Sigmoid colon (tissue), 7 donors: ENCODE data around the gene ETV3. TPM values are rescaled to one million over a fixed set of nuclear protein-coding genes. Genes with fewer than 3 reads are reported as not detected.
A peak's percentile ranks its signal among the peaks of the same experiment; 100 is the strongest.

Experiments used
- DNase-seq: peaks from one replicate; pipeline ENCODE4 v3.0.0-alpha.2; 2019
- H3K27ac ChIP-seq, 4 donors: fragments of 200-600 bp; sonication (generic); one replicate each; pipeline ENCODE4 v1.5.1; 2016 to 2019; ENCODE audit warnings: mild to moderate bottlenecking in 1 of 4
- H3K27me3 ChIP-seq, 3 donors: fragments of 200-600 bp; sonication (generic); one replicate each; pipeline ENCODE4 v1.5.1; 2019; ENCODE audit warnings: mild to moderate bottlenecking in 1 of 3
- H3K36me3 ChIP-seq, 4 donors: fragments of 200-600 bp; sonication (generic); one replicate each; pipeline ENCODE4 v1.5.1; 2016 to 2019
- H3K4me1 ChIP-seq, 4 donors: fragments of 200-600 bp; sonication (generic); one replicate each; pipeline ENCODE4 v1.5.1; 2017 to 2019
- H3K4me3 ChIP-seq, 4 donors: fragments of 200-600 bp; sonication (generic); one replicate each; pipeline ENCODE4 v1.5.1; 2017 to 2019; ENCODE audit warnings: mild to moderate bottlenecking in 2 of 4, moderate library complexity in 1 of 4
- H3K9me3 ChIP-seq, 4 donors: fragments of 200-600 bp in 3 of 4; sonication (generic) in 3 of 4; one replicate each; pipeline versions ENCODE4 v1.5.1 to v1.6.1; 2013 to 2019
- CTCF ChIP-seq, 4 experiments: fragments of 450-650 bp in 3 of 4; fragments of 200-600 bp in 1 of 4; IDR thresholded peaks; one replicate each; pipeline ENCODE4 v1.5.1; 2016 to 2019; ENCODE audit warnings: antibody characterized with exemption in 4 of 4, mild to moderate bottlenecking in 3 of 4, moderate library complexity in 2 of 4
- EP300 ChIP-seq, 4 donors: sonication (generic); formaldehyde crosslinking; IDR thresholded peaks; one replicate each; pipeline ENCODE4 v1.6.1; 2017; ENCODE audit warnings: antibody characterized with exemption in 4 of 4
- POLR2A ChIP-seq, 2 donors: fragments of 450-650 bp; IDR thresholded peaks; one replicate each; pipeline ENCODE4 v1.6.1; 2016; ENCODE audit warnings: antibody characterized with exemption in 2 of 2, mild to moderate bottlenecking in 2 of 2, moderate library complexity in 2 of 2
- POLR2AphosphoS5 ChIP-seq, 4 donors: sonication (generic); formaldehyde crosslinking; IDR thresholded peaks; one replicate each; pipeline ENCODE4 v1.6.1; 2017; ENCODE audit warnings: antibody characterized with exemption in 4 of 4
- WGBS, 2 donors: extraction: QIAGEN DNeasy Blood & Tissue Kit; methylation state at CpG; one replicate each; pipeline ENCODE4 v1.1.7; 2013; 5-methylcytosine and 5-hydroxymethylcytosine counted together
- intact Hi-C: fragments of 100-400 bp; cut with DNase I; formaldehyde crosslinking; loops from one replicate; pipeline ENCODE4 v1.15.1; 2023
- polyA plus RNA-seq, 3 donors: library from polyadenylated mRNA; stranded (reverse); fragments of 200-250 nt; gene quantifications; one replicate each; pipeline ENCODE4 v1.2.3, GENCODE V29; 2013
- total RNA-seq, 4 donors: library from RNA; depleted of rRNA; stranded (reverse); fragments of >200 nt; gene quantifications; one replicate each; pipeline ENCODE4 v1.1.0, GENCODE V29; 2016
- donor health status: healthy with polysubstance abuse.
- donor health status: Bipolar disorder and iron deficiency.
- donor health status: healthy.

The ETV3 gene
- total and polyA plus RNA-seq, 7 donors = 6.6 to 20.2 (median 14.1) TPM

- Histone ChIP-seq H3K4me3 (no peak overlapping the region), H3K9me3 (no peaks in the 10 kb centered on the region), H3K4me1 (no peaks in the 10 kb centered on the region), H3K27ac (no peak overlapping the region), H3K27me3 (peaks cover 0 to 53% (median 25%) of the 10 kb centered on the region in 3 donors), H3K36me3 (no peaks in the 10 kb centered on the region)
- intact Hi-C loops = no loop called here
- DNase-seq = no peak
- 67 to 78% methylated on average over 6 of the region's 6 CpGs for WGBS, 2 donors
- TF ChIP-seq POLR2AphosphoS5 (IDR thresholded peaks at IDR 0.05) (no peak), EP300 (IDR thresholded peaks at IDR 0.05) (no peak), CTCF (IDR thresholded peaks at IDR 0.05) (no peak), POLR2A (IDR thresholded peaks at IDR 0.05) (no peak)
Measured at GRCh38 chr1:157108448-157108847, 29.7 kb downstream of the ETV3 start.

GRCh38 chr1:157107702-157108101 lies 30.5 kb downstream of the ETV3 start:
- no peaks in the 10 kb centered on the region for H3K9me3 ChIP-seq
- H3K4me3 ChIP-seq = no peak overlapping the region
- 39 to 50% methylated on average over 19 of the region's 19 CpGs for WGBS, 2 donors
- intact Hi-C loops = no loop called here
- peaks cover 0 to 51% (median 25%) of the 10 kb centered on the region in 3 donors for H3K27me3 ChIP-seq
- H3K36me3 ChIP-seq = no peaks in the 10 kb centered on the region
- peak; percentile 44 for DNase-seq
- no peak overlapping the region for H3K27ac ChIP-seq
- no peaks in the 10 kb centered on the region for H3K4me1 ChIP-seq
- no peak for TF ChIP-seq EP300 (IDR thresholded peaks at IDR 0.05)
- TF ChIP-seq POLR2AphosphoS5 (IDR thresholded peaks at IDR 0.05) = no peak
- no peak for TF ChIP-seq CTCF (IDR thresholded peaks at IDR 0.05)
- no peak for TF ChIP-seq POLR2A (IDR thresholded peaks at IDR 0.05)

- TF ChIP-seq POLR2AphosphoS5 (IDR thresholded peaks at IDR 0.05) (no peak), POLR2A (IDR thresholded peaks at IDR 0.05) (no peak), CTCF (IDR thresholded peaks at IDR 0.05) (no peak), EP300 (IDR thresholded peaks at IDR 0.05) (no peak)
- intact Hi-C loops = no loop called here
- H3K27me3 ChIP-seq = peaks cover 0 to 43% (median 25%) of the 10 kb centered on the region in 3 donors
- H3K27ac ChIP-seq = no peak overlapping the region
- DNase-seq = peak; percentile 11
- WGBS, 2 donors = 67 to 81% methylated on average over 6 of the region's 6 CpGs
- H3K4me1 ChIP-seq = no peaks in the 10 kb centered on the region
- H3K4me3 ChIP-seq = no peak overlapping the region
- no peaks in the 10 kb centered on the region for H3K9me3 ChIP-seq
- H3K36me3 ChIP-seq = no peaks in the 10 kb centered on the region
Measured at GRCh38 chr1:157106813-157107189, 31.4 kb downstream of the ETV3 start.

GRCh38 chr1:157105988-157106812 lies 32.0 kb downstream of the ETV3 start:
- 37 to 42% methylated on average over 6 of the region's 6 CpGs for WGBS, 2 donors
- intact Hi-C loops = no loop called here
- H3K9me3 ChIP-seq = no peaks in the 10 kb centered on the region
- TF ChIP-seq CTCF (IDR thresholded peaks at IDR 0.05) (no peak), EP300 (IDR thresholded peaks at IDR 0.05) (no peak), POLR2A (IDR thresholded peaks at IDR 0.05) (no peak), POLR2AphosphoS5 (IDR thresholded peaks at IDR 0.05) (no peak)
- no peak overlapping the region for H3K4me3 ChIP-seq
- peaks cover 0 to 39% (median 25%) of the 10 kb centered on the region in 3 donors for H3K27me3 ChIP-seq
- peak; percentile 66 for DNase-seq
- H3K36me3 ChIP-seq = no peaks in the 10 kb centered on the region
- no peaks in the 10 kb centered on the region for H3K4me1 ChIP-seq
- H3K27ac ChIP-seq = no peak overlapping the region
